Superior temporal gyrus (tissue), 1 donor: ENCODE data around the gene KCNJ6.

Source experiments
- DNase-seq: peaks from one replicate; pipeline ENCODE4 v3.0.0-alpha.2; 2016; ENCODE audit errors: extremely low spot score

Gene KCNJ6

DNA sequence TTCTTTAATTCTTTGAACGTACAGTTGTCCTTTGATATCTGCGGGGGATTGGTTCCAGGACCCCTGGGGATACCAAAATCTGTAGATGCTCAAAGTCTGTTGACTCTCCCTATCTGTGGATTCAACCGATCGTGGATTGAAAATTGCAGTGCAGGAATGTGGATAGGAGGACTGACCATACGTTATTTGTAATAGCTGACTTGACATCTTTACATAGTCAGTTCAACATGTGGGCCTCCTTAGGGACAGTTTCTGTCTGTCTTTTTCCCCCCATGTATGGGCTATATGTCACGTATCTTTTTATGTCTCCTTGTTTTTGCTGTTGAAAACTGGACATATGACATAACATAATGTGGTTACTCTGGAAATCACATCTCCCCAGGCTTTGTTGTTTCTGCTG lies 344.8 kb downstream of the KCNJ6 start:
- DNase-seq: no peak

DNA sequence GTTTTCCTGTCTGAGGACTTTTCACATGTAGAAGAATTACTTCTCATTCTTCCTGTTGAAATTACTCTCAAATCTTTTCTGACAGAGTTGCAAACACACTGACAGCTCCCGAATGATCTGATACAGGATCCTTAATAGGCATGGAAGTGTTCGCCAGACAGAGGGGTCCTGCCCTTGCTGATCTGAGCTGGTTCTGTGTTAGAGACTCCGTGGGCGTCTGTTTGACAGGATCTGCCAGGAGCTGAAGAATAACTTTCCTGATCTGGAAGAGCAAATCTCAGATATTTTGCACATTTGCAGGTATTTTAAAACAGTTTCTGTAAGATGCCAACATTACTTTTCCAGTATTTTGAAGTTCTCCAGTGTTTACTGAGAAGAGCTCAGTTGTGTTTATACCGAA lies 347.3 kb downstream of the KCNJ6 start:
- no peak for DNase-seq

DNA sequence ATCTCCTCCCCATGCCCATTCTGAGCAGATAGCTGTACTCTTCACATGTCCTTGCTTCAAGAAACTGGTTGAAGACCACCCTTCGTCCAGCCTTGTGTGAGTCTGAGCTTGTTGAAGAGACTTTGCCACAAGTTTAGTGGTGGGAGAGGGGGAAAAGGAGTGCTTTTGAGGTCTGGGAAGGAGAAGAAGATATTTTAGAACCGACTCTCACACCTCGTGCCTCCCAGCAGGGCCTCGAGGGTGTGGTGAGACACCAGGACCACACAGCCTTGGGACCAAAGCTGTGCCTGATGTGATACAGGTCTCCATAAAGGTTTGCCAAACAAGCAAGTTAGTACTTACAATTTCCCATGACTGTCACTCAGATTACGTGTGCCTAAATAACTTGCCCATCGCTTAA lies 347.8 kb downstream of the KCNJ6 start:
- DNase-seq: no peak

DNA sequence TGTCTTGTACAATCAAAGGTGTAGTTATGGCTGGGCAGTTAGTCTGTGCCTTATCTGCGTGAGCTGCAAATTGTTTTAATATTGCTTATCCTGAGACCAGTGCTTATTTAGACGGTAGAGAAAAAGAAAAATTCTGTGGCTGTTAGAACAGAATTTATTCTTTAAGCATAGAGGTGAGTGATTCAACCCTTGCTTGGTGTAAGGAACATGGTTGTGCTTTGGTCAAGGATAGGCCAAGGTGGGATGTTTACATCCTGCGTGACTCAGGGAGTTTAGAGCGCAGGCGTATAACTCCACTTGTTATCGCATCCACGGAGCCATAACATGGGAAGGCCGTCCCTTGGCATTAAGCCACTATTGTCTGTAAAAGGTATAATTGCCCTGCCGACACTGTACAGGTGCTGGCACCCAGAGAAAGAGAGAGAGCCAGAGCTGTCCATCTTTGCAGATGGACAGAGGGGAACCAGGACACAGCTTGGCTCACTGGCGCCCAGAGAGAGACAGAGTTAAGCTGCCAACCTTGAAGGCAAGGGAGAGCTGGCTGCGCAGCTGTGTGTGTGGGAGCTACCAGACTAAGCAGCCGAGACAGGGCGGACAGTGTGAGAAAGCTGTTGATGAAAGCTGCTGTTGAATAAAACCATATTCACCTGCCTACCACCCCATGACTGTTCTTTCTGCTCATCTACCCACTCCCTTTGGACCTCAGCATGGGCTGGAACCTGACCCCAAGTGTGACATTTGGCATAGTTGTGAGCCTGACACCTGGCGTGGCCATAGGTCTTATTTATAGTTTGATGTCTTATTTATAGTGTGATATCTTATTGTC lies 349.3 kb downstream of the KCNJ6 start:
- peak; percentile 30 for DNase-seq

DNA sequence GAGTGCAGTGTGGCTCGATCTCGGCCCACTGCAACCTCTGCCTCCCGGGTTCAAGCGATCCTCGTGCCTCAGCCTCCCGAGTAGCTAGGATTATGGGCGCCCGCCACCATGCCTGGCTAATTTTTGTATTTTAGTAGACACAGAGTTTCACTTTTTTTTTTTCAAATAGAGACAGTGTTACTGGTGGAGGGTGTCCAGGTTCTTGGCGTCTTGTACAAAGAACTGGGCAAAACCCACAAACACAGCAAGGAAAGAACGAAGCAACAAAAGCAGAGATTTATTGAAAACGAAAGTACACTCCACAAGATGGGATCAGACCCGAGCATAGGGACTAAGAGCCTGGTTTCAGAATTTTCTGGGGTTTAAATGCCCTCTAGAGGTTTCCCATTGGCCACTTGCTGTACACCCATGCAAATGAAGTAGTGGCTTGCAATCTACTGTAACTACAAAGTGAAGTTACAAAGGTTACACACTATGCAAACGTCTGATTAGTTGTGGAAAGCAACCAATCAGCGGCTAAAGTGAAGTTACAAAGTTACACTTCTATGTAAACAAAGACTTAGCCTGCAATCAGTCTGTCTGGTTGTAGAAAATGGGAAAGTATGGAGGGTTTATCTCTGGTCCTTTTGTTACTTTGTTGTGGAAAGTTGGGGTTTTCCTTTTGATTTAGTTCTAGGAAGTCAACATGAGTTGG lies 350.6 kb downstream of the KCNJ6 start:
- DNase-seq: peak; percentile 39

DNA sequence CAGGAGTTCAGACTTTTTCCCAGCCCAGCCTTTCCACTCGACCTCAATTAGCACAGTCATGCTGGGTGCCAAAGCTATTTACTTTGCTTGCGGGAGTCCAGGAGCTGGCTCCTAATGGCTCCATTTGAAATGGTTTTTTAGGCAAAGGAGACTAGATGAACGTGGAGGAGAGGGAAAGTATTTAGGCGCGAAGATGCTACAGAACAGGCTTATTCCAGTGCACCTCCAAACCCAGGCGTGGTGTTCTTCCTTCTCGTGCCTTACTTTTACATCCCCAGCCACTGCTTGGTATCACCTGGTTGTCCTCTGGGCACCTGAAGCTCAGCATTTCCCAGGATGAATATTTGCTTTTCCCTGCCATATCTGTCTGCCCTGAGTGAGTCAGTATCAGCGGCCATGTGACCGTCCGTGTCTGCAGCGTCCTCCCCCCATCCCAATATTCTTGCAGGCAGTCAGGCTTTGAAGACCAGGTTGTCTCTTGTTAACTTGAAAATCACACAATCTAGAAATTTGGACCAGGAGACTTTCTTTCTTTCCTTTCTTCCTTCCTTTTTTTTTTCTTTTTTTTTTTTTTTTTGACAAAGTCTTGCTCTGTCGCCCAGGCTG lies 351.2 kb downstream of the KCNJ6 start:
- DNase-seq: no peak

DNA sequence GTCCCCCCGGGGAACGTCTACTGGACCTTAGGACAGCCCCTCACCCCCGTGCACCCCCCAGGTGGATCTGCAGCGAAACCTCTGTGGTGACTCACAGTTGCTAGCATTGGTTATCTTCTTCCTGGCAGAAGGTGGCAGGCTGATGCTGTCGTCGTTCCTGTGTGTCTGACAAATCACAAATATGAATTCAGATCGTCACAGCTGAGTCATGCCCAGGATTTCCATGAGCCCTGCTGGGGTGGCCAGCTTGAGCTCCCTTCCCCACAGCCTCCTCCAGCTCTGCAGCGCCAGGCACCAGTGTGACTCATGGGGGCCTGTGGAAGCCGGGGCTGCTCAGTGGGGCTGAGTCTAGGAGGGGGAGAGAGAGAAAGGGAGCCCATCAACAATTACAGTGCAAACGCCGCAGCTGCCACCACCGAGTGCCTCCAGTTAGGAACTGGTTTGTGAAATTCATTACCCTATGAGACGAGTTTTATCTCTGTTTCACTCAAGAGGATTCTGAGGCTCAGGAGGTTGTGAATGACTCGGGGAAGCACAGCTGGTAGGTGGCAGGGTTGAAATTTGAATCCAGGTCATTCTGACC lies 351.8 kb downstream of the KCNJ6 start:
- DNase-seq: peak; percentile 80

DNA sequence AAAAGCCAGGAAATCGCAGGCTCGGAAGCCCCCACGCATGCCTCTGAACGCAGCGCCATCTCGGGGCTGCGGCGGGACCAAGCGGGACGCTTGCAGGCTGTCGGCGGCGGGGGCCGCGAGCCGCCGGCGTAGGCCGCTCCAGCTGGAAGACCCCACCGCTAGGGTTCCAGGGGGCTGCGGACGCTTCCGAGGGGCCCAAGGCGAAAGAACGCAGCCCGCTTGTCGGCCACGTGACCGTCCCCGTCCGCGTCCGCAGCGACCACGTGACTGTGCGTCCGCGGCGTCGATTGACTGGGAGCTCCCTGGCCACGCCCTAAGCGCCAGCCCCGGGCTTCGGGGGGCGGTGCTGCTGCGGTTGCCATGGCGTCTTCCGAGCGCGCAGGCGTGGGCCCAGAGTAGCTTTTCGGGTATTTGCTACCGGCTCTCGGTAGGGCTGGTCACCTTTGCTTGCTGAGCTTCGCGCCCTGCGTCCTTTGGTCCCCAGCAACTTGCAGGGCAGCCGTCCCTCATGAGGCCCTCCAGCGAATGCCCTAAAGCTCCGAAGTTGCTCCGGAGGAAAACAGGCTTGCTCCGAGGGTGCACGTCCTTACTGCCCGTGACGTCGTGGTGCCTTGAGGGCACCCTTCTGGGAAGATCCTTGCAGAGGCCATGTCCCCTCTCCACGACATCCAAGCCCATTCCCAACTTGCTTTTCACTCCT lies 352.5 kb downstream of the KCNJ6 start:
- DNase-seq: peak; percentile 96

DNA sequence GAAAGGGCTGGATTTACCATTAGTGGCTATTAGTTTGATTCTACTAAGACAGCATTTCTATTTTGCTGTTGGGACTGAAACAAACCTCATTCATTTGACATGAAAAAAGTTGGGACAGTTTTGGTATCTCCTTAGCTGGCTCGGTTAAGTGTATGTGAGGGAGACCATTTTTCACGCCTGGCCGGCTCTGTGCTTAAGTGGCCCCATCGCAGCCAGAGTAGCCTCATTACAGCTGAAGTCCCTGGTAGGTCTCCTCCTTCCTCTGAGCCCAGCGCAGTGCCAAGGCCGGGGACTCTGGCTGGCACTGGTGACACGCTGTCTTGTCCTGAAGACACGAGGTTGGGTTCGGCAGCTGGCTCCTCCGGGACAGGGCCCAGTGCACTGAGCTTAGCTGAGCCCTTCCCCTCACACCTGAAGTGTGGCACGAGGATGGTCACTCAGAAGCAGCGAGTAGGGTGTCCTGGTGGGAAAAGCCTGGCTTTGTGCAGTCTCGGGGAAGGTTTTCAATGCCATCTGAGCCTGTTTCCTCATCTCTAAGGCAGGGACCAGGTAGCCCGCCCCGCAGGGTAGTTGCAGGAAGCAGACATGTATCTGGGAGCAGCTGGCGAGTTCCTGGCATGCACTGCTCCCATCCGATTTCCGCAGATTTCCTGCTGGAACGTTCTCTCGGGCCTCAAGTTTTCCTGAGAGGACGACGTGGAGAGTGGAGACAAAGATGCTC lies 353.2 kb downstream of the KCNJ6 start:
- no peak for DNase-seq

DNA sequence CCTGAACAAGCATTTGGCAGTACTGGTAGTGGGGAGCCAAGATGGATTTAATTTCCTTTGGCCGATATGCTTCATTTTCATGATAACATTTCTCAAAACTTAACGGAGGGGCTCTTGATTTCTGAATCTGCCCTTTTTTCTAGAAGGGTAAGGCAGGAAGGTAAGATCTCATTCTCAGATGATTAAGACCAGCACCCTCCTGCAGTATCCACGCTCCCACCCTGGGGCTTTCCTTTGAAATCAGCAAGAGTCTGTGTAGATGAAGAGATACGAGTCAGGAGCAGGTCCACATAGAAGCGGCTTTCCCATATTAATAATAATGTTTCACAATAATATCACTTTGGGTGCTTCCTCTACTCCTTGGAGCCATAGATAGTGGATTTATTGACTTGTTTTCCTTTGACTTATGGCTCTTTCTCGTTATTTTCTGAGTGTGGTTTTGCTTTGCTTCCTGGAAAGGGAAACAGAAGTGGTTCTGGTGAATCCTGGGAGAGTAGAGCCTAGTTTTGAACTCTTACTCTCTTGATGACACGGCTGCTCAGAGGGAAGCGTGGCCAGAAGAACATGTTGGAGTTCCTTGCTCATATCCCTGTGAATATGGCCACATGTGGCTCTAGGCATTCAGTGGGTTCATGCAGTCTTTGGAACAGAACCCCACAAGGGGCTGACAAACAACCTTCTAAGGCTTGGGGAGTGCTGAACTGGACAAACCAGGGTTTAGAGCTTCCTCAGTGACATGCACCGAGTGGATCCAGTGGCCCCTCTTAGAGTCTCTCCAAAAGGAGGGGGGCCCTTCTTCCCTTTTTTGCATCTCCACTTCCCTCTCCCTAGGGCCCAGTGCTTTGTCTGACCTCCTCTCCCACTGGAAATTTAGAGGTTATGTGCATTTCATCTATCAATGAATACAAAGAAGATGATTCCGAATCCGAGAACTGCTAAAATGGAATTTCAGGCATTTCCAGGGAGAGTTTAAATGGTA lies 354.0 kb downstream of the KCNJ6 start:
- no peak for DNase-seq

DNA sequence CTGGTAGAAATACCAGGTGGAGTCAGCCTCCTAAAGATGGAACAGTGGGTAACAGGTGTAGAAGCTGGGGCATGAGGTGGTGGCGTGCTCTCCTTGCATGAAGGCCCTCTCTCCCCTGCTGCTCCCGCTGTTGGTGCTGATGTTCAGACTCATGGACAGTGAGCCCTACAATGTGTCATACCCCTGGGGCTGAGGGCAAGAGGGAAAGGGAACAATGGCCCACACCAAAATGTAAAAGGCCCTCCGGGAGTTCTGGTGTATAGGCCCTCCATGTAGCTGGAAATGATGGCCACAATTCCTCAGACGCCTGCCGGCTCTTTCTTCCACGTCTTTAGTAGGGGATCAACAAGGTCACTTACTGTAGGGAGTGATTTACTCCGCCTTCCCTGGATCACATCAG lies 354.8 kb downstream of the KCNJ6 start:
- no peak for DNase-seq

DNA sequence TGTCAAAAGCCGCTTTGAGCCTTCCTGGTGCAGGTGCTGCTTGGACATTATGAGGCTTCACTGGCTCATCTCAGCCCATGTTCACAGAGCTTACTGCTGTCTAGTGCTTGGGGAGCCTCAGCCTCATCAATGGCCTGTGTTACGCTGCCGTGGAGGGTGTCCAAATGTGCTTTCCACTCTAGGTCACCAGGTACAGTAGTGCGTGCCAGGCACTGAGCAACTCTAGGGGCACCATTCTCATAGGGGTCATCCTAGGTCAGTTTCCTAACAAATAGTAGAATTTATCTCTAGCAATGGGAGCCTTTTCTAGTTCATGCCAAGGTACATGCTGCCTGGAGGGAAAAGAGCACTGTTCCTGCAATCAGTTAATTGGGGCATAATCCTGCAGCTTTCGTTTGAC lies 355.9 kb downstream of the KCNJ6 start:
- DNase-seq: no peak

DNA sequence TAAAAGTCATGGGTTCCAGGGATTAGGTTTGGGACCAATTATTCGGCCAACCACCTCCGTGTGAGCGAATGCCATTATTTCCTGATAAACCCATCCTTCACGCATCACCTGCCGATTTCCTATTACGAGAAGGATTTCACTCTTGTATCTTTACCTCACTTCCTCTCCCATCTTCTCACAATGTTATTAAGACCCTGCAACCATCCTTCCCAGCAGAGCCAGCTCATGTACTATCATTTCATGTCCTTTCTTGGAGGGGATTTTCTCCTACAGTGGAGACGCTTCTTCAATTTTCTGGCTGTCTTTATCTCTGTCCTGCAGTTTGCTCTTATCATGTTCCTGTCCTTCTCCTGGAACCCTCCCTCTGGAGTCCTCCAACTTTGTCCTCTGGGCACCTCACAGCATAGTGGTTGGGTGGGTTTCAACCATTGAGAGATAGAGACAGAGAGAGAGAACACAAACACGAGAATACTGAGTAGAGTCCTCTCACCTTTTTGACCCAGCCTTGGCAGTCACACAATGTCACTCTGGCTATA lies 357.5 kb downstream of the KCNJ6 start:
- DNase-seq: no peak
